Measurements from ENCODE around the gene PAX8. TPM values are rescaled to one million over a fixed set of nuclear protein-coding genes. Genes with fewer than 3 reads are reported as not detected.

PAX8 gene
- total and polyA plus RNA-seq, 2 of the 13 experiments (the other 11 are each of a cell fraction or from before 2014, with no cell fraction given): 1.5 to 8.8 TPM

- TF ChIP-seq RERE (CRISPR knock-in tag; IDR thresholded peaks at IDR 0.05; ENCODE audit: low read depth) (0 out of 2 replicates have a peak, but pooled peaks have one; percentile 19), ZNF781 (CRISPR knock-in tag; IDR thresholded peaks at IDR 0.05; ENCODE audit: borderline replicate concordance, not compliant biosample characterization) (no peak), CBFB (CRISPR knock-in tag; IDR thresholded peaks at IDR 0.05) (peak; percentile 95), MAZ (IDR thresholded peaks at IDR 0.05; ENCODE audit: borderline replicate concordance, low read depth, low read length) (peak; percentile 79), MAZ (CRISPR knock-in tag; IDR thresholded peaks at IDR 0.05; ENCODE audit: low read depth) (peak; percentile 97), FOXM1 (CRISPR knock-in tag; IDR thresholded peaks at IDR 0.05) (peak; percentile 69; the same call in 1 of the 2 replicates), FOSL1 (CRISPR knock-in tag; IDR thresholded peaks at IDR 0.05; ENCODE audit: borderline replicate concordance) (no peak), ZIK1 (CRISPR knock-in tag; IDR thresholded peaks at IDR 0.05; ENCODE audit: borderline replicate concordance, low read depth) (no peak), FLYWCH1 (CRISPR knock-in tag; IDR thresholded peaks at IDR 0.05) (no peak), ELK4 (CRISPR knock-in tag; IDR thresholded peaks at IDR 0.05; ENCODE audit: borderline replicate concordance) (no peak), KIAA2018 (CRISPR knock-in tag; IDR thresholded peaks at IDR 0.05; ENCODE audit: borderline replicate concordance) (no peak), ZFP90 (CRISPR knock-in tag; IDR thresholded peaks at IDR 0.05; ENCODE audit: borderline replicate concordance) (no peak; the same call in 1 of the 2 replicates)
These were observed 79.7 kb downstream of the PAX8 start (continued) for GRCh38 chr2:113198790-113199612.
